Right lobe of liver (tissue), 6 donors: ENCODE measurements around the gene DYNC1I1. TPM values are rescaled to one million over a fixed set of nuclear protein-coding genes. Genes with fewer than 3 reads are reported as not detected.

Source experiments
- ATAC-seq, 4 donors: fragments of 200-7000 bp; cut with Tn5 transposase; one replicate each; pipeline ENCODE4 v1.9.1; 2020; ENCODE audit warnings: mild to moderate bottlenecking in 4 of 4, moderate library complexity in 4 of 4
- DNase-seq, 3 donors: peaks; one replicate each; pipeline ENCODE4 v3.0.0-alpha.2; 2020
- H3K27ac ChIP-seq, 3 donors: fragments of 200-600 bp; one replicate each; pipeline ENCODE4 v1.8.0; 2022
- H3K27me3 ChIP-seq, 2 donors: fragments of 200-600 bp; one replicate each; pipeline ENCODE4 v1.8.0; 2022
- H3K36me3 ChIP-seq, 4 donors: fragments of 200-600 bp; sonication (generic) in 1 of 4; one replicate each; pipeline versions ENCODE4 v1.5.1 to v1.8.0; 2017 to 2022; ENCODE audit warnings: control low read depth in 1 of 4
- H3K4me1 ChIP-seq, 4 donors: fragments of 200-600 bp; sonication (generic) in 1 of 4; one replicate each; pipeline versions ENCODE4 v1.5.1 to v1.8.0; 2017 to 2022; ENCODE audit warnings: control low read depth in 1 of 4
- H3K4me3 ChIP-seq, 3 donors: fragments of 200-600 bp; one replicate each; pipeline ENCODE4 v1.8.0; 2022
- H3K9me3 ChIP-seq, 4 donors: fragments of 200-600 bp; sonication (generic) in 1 of 4; one replicate each; pipeline versions ENCODE4 v1.5.1 to v1.8.0; 2017 to 2022; ENCODE audit warnings: control low read depth in 1 of 4
- POLR2A ChIP-seq: fragments of 450-650 bp; IDR thresholded peaks from one replicate; pipeline ENCODE4 v1.6.1; 2017; ENCODE audit warnings: antibody characterized with exemption, mild to moderate bottlenecking
- WGBS: methylation state at CpG from one replicate; pipeline ENCODE4 v1.1.6; 2018; ENCODE audit warnings: low coverage, low lambda C conversion rate; ENCODE audit not compliant: insufficient coverage; ENCODE audit errors: missing lambda C conversion rate; 5-methylcytosine and 5-hydroxymethylcytosine counted together
- intact Hi-C, 2 donors: fragments of 100-400 bp; cut with DNase I; formaldehyde crosslinking; loops; one replicate each; pipeline versions ENCODE4 v1.11.2 to v1.14.1; 2022
- total RNA-seq, 6 experiments: library from RNA; depleted of rRNA in 2 of 6; stranded (reverse); fragments of >200 nt in 2 of 6; fragmentation: NEBNext Ultra II Directional in 3 of 6; extraction: Animal tissue kit (Norgen Biotek cat#: 25700) in 3 of 6; gene quantifications; one replicate each; pipeline versions ENCODE4 v1.1.0 to v1.2.4, GENCODE V29; 2016 to 2023
- TF ChIP-seq, protein P1 (sequence below), 4 donors: fragments of 200-600 bp in 3 of 4; fragments of 450-650 bp in 1 of 4; IDR thresholded peaks; one replicate each; pipeline versions ENCODE4 v1.5.1 to v1.8.0; 2016 to 2022; ENCODE audit warnings: antibody characterized with exemption in 4 of 4, mild to moderate bottlenecking in 2 of 4
- donor health status: DM: no; HTN: yes; CAD: no.
- donor health status: DM: no; HTN: no; CAD: no.
- donor health status: DM: no; HTN: no; CAD: no.
- donor health status: DM: no; HTN: yes; CAD: no.
- donor health status: DM: no; HTN: yes; CAD: no.

The DYNC1I1 gene
- total RNA-seq, 6 experiments from 2014 or later, result 0.09 to 1.1 (median 0.62) TPM

DNA sequence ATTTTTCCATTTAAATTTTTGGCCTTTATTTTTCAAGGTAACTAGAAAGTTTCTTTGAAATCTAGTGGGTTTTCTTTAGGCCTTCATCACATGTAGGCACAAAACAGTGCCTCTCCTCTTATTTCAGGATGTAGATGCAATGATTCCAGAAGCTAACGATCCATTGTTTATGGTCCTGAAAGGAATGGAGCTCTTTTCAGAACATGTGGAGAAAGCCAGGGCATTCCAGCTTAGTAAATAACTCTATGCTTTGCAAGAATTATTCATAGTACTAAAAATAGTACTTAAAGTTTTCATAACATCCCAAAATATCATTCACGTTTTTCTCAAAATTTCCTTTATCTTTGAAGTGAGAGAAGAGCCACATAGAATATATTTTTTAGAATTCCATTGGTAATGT lies 91.3 kb downstream of the DYNC1I1 start:
- Histone ChIP-seq H3K9me3 (no peaks in the 10 kb centered on the region), H3K4me3 (no peak overlapping the region), H3K27ac (no peak overlapping the region), H3K36me3 (no peaks in the 10 kb centered on the region), H3K27me3 (no peaks in the 10 kb centered on the region), H3K4me1 (no peaks in the 10 kb centered on the region)
- TF ChIP-seq, protein P1, sequence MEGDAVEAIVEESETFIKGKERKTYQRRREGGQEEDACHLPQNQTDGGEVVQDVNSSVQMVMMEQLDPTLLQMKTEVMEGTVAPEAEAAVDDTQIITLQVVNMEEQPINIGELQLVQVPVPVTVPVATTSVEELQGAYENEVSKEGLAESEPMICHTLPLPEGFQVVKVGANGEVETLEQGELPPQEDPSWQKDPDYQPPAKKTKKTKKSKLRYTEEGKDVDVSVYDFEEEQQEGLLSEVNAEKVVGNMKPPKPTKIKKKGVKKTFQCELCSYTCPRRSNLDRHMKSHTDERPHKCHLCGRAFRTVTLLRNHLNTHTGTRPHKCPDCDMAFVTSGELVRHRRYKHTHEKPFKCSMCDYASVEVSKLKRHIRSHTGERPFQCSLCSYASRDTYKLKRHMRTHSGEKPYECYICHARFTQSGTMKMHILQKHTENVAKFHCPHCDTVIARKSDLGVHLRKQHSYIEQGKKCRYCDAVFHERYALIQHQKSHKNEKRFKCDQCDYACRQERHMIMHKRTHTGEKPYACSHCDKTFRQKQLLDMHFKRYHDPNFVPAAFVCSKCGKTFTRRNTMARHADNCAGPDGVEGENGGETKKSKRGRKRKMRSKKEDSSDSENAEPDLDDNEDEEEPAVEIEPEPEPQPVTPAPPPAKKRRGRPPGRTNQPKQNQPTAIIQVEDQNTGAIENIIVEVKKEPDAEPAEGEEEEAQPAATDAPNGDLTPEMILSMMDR (IDR thresholded peaks at IDR 0.05), result no peak
- TF ChIP-seq POLR2A, result no peak
- WGBS, result 57% methylated on average over 2 of the region's 2 CpGs
- ATAC-seq, result no peak
- DNase-seq, result no peak
- intact Hi-C loops, result loop anchor here in 1 of 2 donors (10.0 kb wide), 1 partner anchor 139 kb away; no protein-coding TSS in a partner anchor

DNA sequence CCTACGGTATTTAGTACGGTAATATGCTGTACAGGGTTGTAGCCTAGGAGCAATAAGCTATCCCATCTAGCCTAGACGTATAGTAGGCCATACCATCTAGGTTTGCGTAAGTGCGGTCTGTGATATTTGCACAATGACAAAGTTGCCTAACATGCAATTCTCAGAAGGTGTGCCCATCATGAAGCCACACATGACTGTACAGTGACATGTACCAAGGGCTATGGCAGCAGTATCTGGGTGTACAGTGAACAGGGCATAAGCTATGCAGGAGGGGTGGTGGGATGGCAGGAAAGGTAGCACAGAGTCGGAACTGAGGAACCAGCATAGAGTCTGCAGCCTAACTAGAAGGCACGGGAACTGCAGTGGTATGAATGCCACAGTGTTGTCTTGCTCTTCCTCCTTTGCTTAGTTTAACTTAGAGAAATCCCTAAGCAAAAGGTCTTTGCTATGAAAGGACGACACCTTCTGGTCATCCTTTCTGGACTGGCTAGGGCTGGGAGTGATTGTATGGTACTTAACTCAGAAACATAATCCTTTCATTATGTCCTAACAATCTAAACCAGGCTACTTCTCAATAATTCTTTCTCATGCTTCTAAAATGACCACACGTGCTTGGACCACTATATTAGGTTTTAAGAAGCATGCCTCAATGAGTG lies 93.5 kb downstream of the DYNC1I1 start:
- no peaks in the 10 kb centered on the region for H3K36me3 ChIP-seq
- ATAC-seq (no peak), DNase-seq (no peak)
- no peaks in the 10 kb centered on the region for H3K27me3 ChIP-seq
- no peak for TF ChIP-seq POLR2A
- TF ChIP-seq, protein P1 (IDR thresholded peaks at IDR 0.05), result peak in 2 of 4 donors; percentile 5 to 10
- H3K4me3 ChIP-seq, result no peak overlapping the region
- intact Hi-C loops, result loop anchor here in 1 of 2 donors (10.0 kb wide), 1 partner anchor 141 kb away; no protein-coding TSS in a partner anchor
- H3K27ac ChIP-seq, result no peak overlapping the region
- no peaks in the 10 kb centered on the region for H3K9me3 ChIP-seq
- H3K4me1 ChIP-seq, result no peaks in the 10 kb centered on the region
- 70% methylated on average over 8 of the region's 9 CpGs for WGBS

DNA sequence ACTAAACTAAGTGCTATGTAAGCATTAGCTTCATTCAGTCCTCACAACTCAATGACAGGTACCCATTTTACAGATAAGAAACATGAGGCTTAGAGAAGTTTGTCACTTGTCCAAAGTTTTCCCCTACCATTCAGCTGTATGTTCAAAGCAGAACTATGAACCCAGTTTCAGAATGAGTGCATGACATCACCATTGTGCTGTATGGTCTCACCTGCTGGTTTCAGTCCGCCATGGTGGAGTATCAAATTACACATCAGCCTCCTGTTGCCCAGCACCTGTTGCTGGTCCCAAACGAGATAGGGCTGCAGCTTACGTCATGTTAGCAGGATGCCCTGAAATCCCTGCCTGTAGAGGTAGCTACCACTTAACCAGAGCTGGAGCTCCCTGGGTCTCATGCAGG lies 95.0 kb downstream of the DYNC1I1 start:
- WGBS, result no CpG with 5 or more reads among the region's 3 CpGs
- Histone ChIP-seq H3K4me1 (no peaks in the 10 kb centered on the region), H3K27ac (no peak overlapping the region), H3K27me3 (no peaks in the 10 kb centered on the region), H3K9me3 (no peaks in the 10 kb centered on the region), H3K4me3 (no peak overlapping the region), H3K36me3 (no peaks in the 10 kb centered on the region)
- TF ChIP-seq, protein P1 (IDR thresholded peaks at IDR 0.05), result no peak
- no peak for TF ChIP-seq POLR2A
- intact Hi-C loops, result loop anchor here in 1 of 2 donors (10.0 kb wide), 1 partner anchor 143 kb away; no protein-coding TSS in a partner anchor
- ATAC-seq, result no peak
- DNase-seq, result no peak

DNA sequence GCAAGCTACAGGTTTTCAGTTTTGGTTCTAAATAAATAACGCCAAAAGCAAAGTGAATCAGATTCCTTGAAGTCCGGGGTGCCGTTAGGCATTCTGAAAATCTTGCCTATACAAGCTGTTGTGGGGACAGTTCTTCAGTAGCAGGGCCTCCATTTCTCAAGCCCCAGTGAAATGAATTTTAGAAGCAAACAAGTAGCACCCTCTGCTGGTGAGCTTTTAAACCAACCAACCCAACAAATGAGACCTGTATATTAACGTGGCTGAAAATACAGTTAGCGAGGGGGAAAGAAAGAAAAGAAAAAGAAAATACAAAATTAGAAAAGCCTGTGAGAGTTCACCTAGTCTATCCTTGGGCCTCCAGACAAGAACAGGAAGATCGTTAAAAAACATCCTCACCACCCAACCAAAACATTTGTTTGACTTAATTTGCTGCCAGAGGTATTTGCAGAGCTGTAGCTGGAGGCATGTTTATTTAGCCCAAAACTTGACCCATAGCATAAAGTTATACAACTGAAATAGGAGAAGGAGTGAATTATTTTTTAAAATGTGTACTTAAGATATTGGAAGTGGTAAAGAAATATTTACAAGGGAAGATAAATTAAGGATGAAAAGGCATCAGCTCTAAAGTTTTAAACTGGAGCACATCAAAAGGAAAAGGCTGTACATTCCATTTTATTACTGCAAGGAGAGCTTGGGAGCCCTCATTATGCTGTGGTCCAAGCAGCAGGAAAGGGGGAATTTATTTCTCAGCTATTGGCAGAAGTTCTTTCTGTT lies 98.9 kb downstream of the DYNC1I1 start:
- H3K36me3 ChIP-seq, result no peaks in the 10 kb centered on the region
- no peak overlapping the region for H3K4me3 ChIP-seq
- H3K27me3 ChIP-seq, result no peaks in the 10 kb centered on the region
- no peaks in the 10 kb centered on the region for H3K4me1 ChIP-seq
- no peak overlapping the region for H3K27ac ChIP-seq
- H3K9me3 ChIP-seq, result no peaks in the 10 kb centered on the region
- no peak for TF ChIP-seq POLR2A
- TF ChIP-seq, protein P1 (IDR thresholded peaks at IDR 0.05), result peak; percentile 65 to 68 (median 66)
- ATAC-seq (peak; percentile 59 to 88 (median 82)), DNase-seq (peak in 1 of 3 donors; percentile 43)
- WGBS, result 6% methylated on average over 6 of the region's 6 CpGs
- intact Hi-C loops, result no loop called here
